GM18502 (cell line): Measurements from ENCODE around the gene EPHA1.

Experiments
- ATAC-seq: cut with Tn5 transposase; IDR thresholded peaks from one replicate; pipeline ENCODE4 v1.9.1; 2021; ENCODE audit warnings: mild to moderate bottlenecking; ENCODE audit not compliant: unreplicated experiment, poor library complexity

Gene EPHA1

GRCh38 chr7:143391462-143392404 lies 16.9 kb downstream of the EPHA1 start:
- ATAC-seq, result no peak

GRCh38 chr7:143390773-143391317 lies 17.8 kb downstream of the EPHA1 start:
- no peak for ATAC-seq

GRCh38 chr7:143390104-143390772 lies 18.4 kb downstream of the EPHA1 start:
- no peak for ATAC-seq

GRCh38 chr7:143389316-143390103 lies 19.1 kb downstream of the EPHA1 start:
- ATAC-seq, result no peak

GRCh38 chr7:143388491-143389101 lies 20.1 kb downstream of the EPHA1 start:
- ATAC-seq, result no peak

GRCh38 chr7:143388051-143388450 lies 20.6 kb downstream of the EPHA1 start:
- ATAC-seq, result no peak

- ATAC-seq, result no peak
Observed at GRCh38 chr7:143387156-143387975, 21.3 kb downstream of the EPHA1 start.

GRCh38 chr7:143385891-143386781 lies 22.5 kb downstream of the EPHA1 start:
- ATAC-seq, result peak; percentile 39

- no peak for ATAC-seq
Observed at GRCh38 chr7:143384661-143385631, 23.7 kb downstream of the EPHA1 start.

- no peak for ATAC-seq
Observed at GRCh38 chr7:143384148-143384547, 24.5 kb downstream of the EPHA1 start.

- ATAC-seq, result no peak
Observed at GRCh38 chr7:143383642-143383957, 25.1 kb downstream of the EPHA1 start.

GRCh38 chr7:143382791-143383641 lies 25.6 kb downstream of the EPHA1 start:
- ATAC-seq, result no peak

GRCh38 chr7:143382126-143382790 lies 26.4 kb downstream of the EPHA1 start:
- no peak for ATAC-seq

GRCh38 chr7:143381427-143382125 lies 27.1 kb downstream of the EPHA1 start:
- ATAC-seq, result peak; percentile 23
